ENCODE data around the gene PAPPA.

Gene PAPPA

GRCh38 chr9:116344416-116344815 lies 190.8 kb downstream of the PAPPA start:
- Histone ChIP-seq H3F3A (ENCODE audit: low read depth) (no peaks in the 10 kb centered on the region), H3K9me2 (replicated peaks; ENCODE audit: low read depth, low read length) (no peaks in the 10 kb centered on the region), H3K4me1 (ENCODE audit: insufficient read depth, low read length, poor library complexity, severe bottlenecking) (no peaks in the 10 kb centered on the region), H3K4me3 (ENCODE audit: low read length, poor library complexity, severe bottlenecking) (no peak overlapping the region), H3K9me3 (ENCODE audit: insufficient read depth, low read depth, low read length) (peaks cover 4% of the 10 kb centered on the region; the same call in 1 of the 2 replicates), H2AFZ (ENCODE audit: low read length) (no peak overlapping the region), H3K27me3 (ENCODE audit: insufficient read depth, low read length, poor library complexity, severe bottlenecking) (no peaks in the 10 kb centered on the region), H3K4me2 (ENCODE audit: low read depth, low read length, poor library complexity, severe bottlenecking) (no peak overlapping the region), H3K36me3 (ENCODE audit: insufficient read depth, low read length) (no peaks in the 10 kb centered on the region), H3K79me2 (ENCODE audit: insufficient read depth, low read length) (no peaks in the 10 kb centered on the region), H3K9ac (ENCODE audit: low read depth, low read length, poor library complexity, severe bottlenecking) (no peak overlapping the region), H4K20me1 (ENCODE audit: insufficient read depth, low read length, poor library complexity, severe bottlenecking) (no peaks in the 10 kb centered on the region)
- TF ChIP-seq, protein P1, sequence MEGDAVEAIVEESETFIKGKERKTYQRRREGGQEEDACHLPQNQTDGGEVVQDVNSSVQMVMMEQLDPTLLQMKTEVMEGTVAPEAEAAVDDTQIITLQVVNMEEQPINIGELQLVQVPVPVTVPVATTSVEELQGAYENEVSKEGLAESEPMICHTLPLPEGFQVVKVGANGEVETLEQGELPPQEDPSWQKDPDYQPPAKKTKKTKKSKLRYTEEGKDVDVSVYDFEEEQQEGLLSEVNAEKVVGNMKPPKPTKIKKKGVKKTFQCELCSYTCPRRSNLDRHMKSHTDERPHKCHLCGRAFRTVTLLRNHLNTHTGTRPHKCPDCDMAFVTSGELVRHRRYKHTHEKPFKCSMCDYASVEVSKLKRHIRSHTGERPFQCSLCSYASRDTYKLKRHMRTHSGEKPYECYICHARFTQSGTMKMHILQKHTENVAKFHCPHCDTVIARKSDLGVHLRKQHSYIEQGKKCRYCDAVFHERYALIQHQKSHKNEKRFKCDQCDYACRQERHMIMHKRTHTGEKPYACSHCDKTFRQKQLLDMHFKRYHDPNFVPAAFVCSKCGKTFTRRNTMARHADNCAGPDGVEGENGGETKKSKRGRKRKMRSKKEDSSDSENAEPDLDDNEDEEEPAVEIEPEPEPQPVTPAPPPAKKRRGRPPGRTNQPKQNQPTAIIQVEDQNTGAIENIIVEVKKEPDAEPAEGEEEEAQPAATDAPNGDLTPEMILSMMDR (conservative IDR thresholded peaks at IDR 0.05; ENCODE audit: low read length), result no peak
- TF ChIP-seq EZH2phosphoT487 (IDR thresholded peaks at IDR 0.05; ENCODE audit: borderline replicate concordance), result no peak

- Histone ChIP-seq H3K4me3 (ENCODE audit: low read length, poor library complexity, severe bottlenecking) (no peak overlapping the region), H3F3A (ENCODE audit: low read depth) (no peaks in the 10 kb centered on the region), H3K79me2 (ENCODE audit: insufficient read depth, low read length) (no peaks in the 10 kb centered on the region), H3K36me3 (ENCODE audit: insufficient read depth, low read length) (no peaks in the 10 kb centered on the region), H4K20me1 (ENCODE audit: insufficient read depth, low read length, poor library complexity, severe bottlenecking) (no peaks in the 10 kb centered on the region), H3K4me1 (ENCODE audit: insufficient read depth, low read length, poor library complexity, severe bottlenecking) (no peaks in the 10 kb centered on the region), H3K9ac (ENCODE audit: low read depth, low read length, poor library complexity, severe bottlenecking) (no peak overlapping the region), H3K27me3 (ENCODE audit: insufficient read depth, low read length, poor library complexity, severe bottlenecking) (no peaks in the 10 kb centered on the region), H3K4me2 (ENCODE audit: low read depth, low read length, poor library complexity, severe bottlenecking) (no peak overlapping the region), H3K9me3 (ENCODE audit: insufficient read depth, low read depth, low read length) (peaks cover 4% of the 10 kb centered on the region; the same call in 1 of the 2 replicates), H3K9me2 (replicated peaks; ENCODE audit: low read depth, low read length) (no peaks in the 10 kb centered on the region), H2AFZ (ENCODE audit: low read length) (no peak overlapping the region)
- no peak for TF ChIP-seq EZH2phosphoT487 (IDR thresholded peaks at IDR 0.05; ENCODE audit: borderline replicate concordance)
- TF ChIP-seq, protein P1 (conservative IDR thresholded peaks at IDR 0.05; ENCODE audit: low read length), result no peak
Observed at GRCh38 chr9:116345393-116345792, 191.8 kb downstream of the PAPPA start.

GRCh38 chr9:116345817-116346216 lies 192.2 kb downstream of the PAPPA start:
- Histone ChIP-seq H3K4me2 (ENCODE audit: low read depth, low read length, poor library complexity, severe bottlenecking) (no peak overlapping the region), H3K9me2 (replicated peaks; ENCODE audit: low read depth, low read length) (no peaks in the 10 kb centered on the region), H3K9me3 (ENCODE audit: insufficient read depth, low read depth, low read length) (peaks cover 4% of the 10 kb centered on the region; the same call in 1 of the 2 replicates), H3K36me3 (ENCODE audit: insufficient read depth, low read length) (no peaks in the 10 kb centered on the region), H3K79me2 (ENCODE audit: insufficient read depth, low read length) (no peaks in the 10 kb centered on the region), H4K20me1 (ENCODE audit: insufficient read depth, low read length, poor library complexity, severe bottlenecking) (no peaks in the 10 kb centered on the region), H3K4me1 (ENCODE audit: insufficient read depth, low read length, poor library complexity, severe bottlenecking) (no peaks in the 10 kb centered on the region), H3K9ac (ENCODE audit: low read depth, low read length, poor library complexity, severe bottlenecking) (no peak overlapping the region), H3K4me3 (ENCODE audit: low read length, poor library complexity, severe bottlenecking) (no peak overlapping the region), H3K27me3 (ENCODE audit: insufficient read depth, low read length, poor library complexity, severe bottlenecking) (no peaks in the 10 kb centered on the region), H2AFZ (ENCODE audit: low read length) (no peak overlapping the region), H3F3A (ENCODE audit: low read depth) (no peaks in the 10 kb centered on the region)
- TF ChIP-seq EZH2phosphoT487 (IDR thresholded peaks at IDR 0.05; ENCODE audit: borderline replicate concordance), result no peak
- TF ChIP-seq, protein P1 (conservative IDR thresholded peaks at IDR 0.05; ENCODE audit: low read length), result no peak
